ENCODE data around the gene CCDC146.
"Not testable (repeated sequence)": the region's sequence is repeated elsewhere in the genome, so short reads cannot be mapped to it uniquely, and the experiment has no call there.

The CCDC146 gene

GRCh38 chr7:77154917-77155464 is 32.6 kb downstream of the CCDC146 start:
- not testable (repeated sequence) for DNase-seq

- not testable (repeated sequence) for DNase-seq
Observed at GRCh38 chr7:77155601-77156377, 33.4 kb downstream of the CCDC146 start.

GRCh38 chr7:77157034-77157433 is 34.6 kb downstream of the CCDC146 start:
- not testable (repeated sequence) for DNase-seq

- peak; percentile 6 for DNase-seq
Observed at GRCh38 chr7:77157446-77157845, 35.0 kb downstream of the CCDC146 start.

- not testable (repeated sequence) for DNase-seq
Observed at GRCh38 chr7:77171073-77171472, 48.7 kb downstream of the CCDC146 start.

GRCh38 chr7:77172437-77173172 is 50.2 kb downstream of the CCDC146 start:
- not testable (repeated sequence) for DNase-seq

GRCh38 chr7:77174418-77174817 is 52.0 kb downstream of the CCDC146 start:
- DNase-seq, result not testable (repeated sequence)

- DNase-seq, result not testable (repeated sequence)
Observed at GRCh38 chr7:77175274-77175800, 52.9 kb downstream of the CCDC146 start.

GRCh38 chr7:77177321-77177904 is 55.0 kb downstream of the CCDC146 start:
- not testable (repeated sequence) for DNase-seq

- not testable (repeated sequence) for DNase-seq
Observed at GRCh38 chr7:77178024-77178423, 55.6 kb downstream of the CCDC146 start.

- DNase-seq, result no peak
Observed at GRCh38 chr7:77181015-77181595, 58.7 kb downstream of the CCDC146 start.

- no peak for DNase-seq
Observed at GRCh38 chr7:77181734-77182133, 59.3 kb downstream of the CCDC146 start.

GRCh38 chr7:77182261-77182660 is 59.8 kb downstream of the CCDC146 start:
- DNase-seq, result no peak

- no peak for DNase-seq
Observed at GRCh38 chr7:77184463-77184862, 62.0 kb downstream of the CCDC146 start.

- no peak for DNase-seq
Observed at GRCh38 chr7:77184990-77185389, 62.6 kb downstream of the CCDC146 start.

GRCh38 chr7:77185866-77186265 is 63.5 kb downstream of the CCDC146 start:
- no peak for DNase-seq

GRCh38 chr7:77188731-77189437 is 66.5 kb downstream of the CCDC146 start:
- no peak for DNase-seq

GRCh38 chr7:77197141-77197540 is 74.7 kb downstream of the CCDC146 start:
- no peak for DNase-seq

- DNase-seq, result no peak
Observed at GRCh38 chr7:77199013-77199966, 76.9 kb downstream of the CCDC146 start, which contains the start of gene FGL2. FGL2 (minus strand) TSS chr7:77199819; CDS start chr7:77199793, 26 bp downstream.

GRCh38 chr7:77200542-77200941 is 78.1 kb downstream of the CCDC146 start:
- no peak for DNase-seq

GRCh38 chr7:77202481-77202976 is 80.1 kb downstream of the CCDC146 start:
- no peak for DNase-seq

Measured in NK-92 treated with Interleukin-12 subunit alpha and Interleukin-12 subunit beta, amount 100 ng/mL, for 24 hours (cell line).